ENCODE measurements around the gene VAPA.
A peak's percentile ranks its signal among the peaks of the same experiment; 100 is the strongest.

Gene VAPA

GRCh38 chr18:9944805-9945204 is 31.0 kb downstream of the VAPA start:
- DNase-seq = no peak

- DNase-seq = no peak
Observed at GRCh38 chr18:9946831-9947230, 33.0 kb downstream of the VAPA start.

- no peak for DNase-seq
Observed at GRCh38 chr18:9947248-9947647, 33.4 kb downstream of the VAPA start.

- no peak for DNase-seq
Observed at GRCh38 chr18:9949315-9949714, 35.5 kb downstream of the VAPA start.

- no peak for DNase-seq
Observed at GRCh38 chr18:9949861-9950260, 36.0 kb downstream of the VAPA start.

- no peak for DNase-seq
Observed at GRCh38 chr18:9950289-9951016, 36.6 kb downstream of the VAPA start.

GRCh38 chr18:9951022-9951859 is 37.4 kb downstream of the VAPA start:
- peak; percentile 55 for DNase-seq

GRCh38 chr18:9952633-9953416 is 39.0 kb downstream of the VAPA start:
- no peak for DNase-seq

- DNase-seq = no peak
Observed at GRCh38 chr18:9958861-9959399, 45.1 kb downstream of the VAPA start.

- DNase-seq = no peak
Observed at GRCh38 chr18:9959564-9959963, 45.7 kb downstream of the VAPA start.

GRCh38 chr18:9960258-9960904 is 46.6 kb downstream of the VAPA start:
- DNase-seq = no peak

- no peak for DNase-seq
Observed at GRCh38 chr18:9961041-9961440, 47.2 kb downstream of the VAPA start.

GRCh38 chr18:9965711-9966624 is 52.2 kb downstream of the VAPA start:
- no peak for DNase-seq

- DNase-seq = no peak
Observed at GRCh38 chr18:9968081-9968848, 54.4 kb downstream of the VAPA start.

GRCh38 chr18:9969247-9969646 is 55.4 kb downstream of the VAPA start:
- no peak for DNase-seq

GRCh38 chr18:9971313-9971920 is 57.6 kb downstream of the VAPA start:
- peak; percentile 88 for DNase-seq

- DNase-seq = no peak
Observed at GRCh38 chr18:9973470-9973869, 59.7 kb downstream of the VAPA start.

- no peak for DNase-seq
Observed at GRCh38 chr18:9974279-9974915, 60.6 kb downstream of the VAPA start.

- no peak for DNase-seq
Observed at GRCh38 chr18:9975658-9976057, 61.8 kb downstream of the VAPA start.

GRCh38 chr18:9982711-9983110 is 68.9 kb downstream of the VAPA start:
- DNase-seq = no peak
